Left lung (tissue), 10 donors: Measurements from ENCODE around the gene BID. TPM values are rescaled to one million over a fixed set of nuclear protein-coding genes. Genes with fewer than 3 reads are reported as not detected.

Source experiments
- ATAC-seq: fragments of 200-7000 bp; cut with Tn5 transposase; one replicate; pipeline ENCODE4 v1.9.1; 2020; ENCODE audit warnings: moderate library complexity
- DNase-seq, 4 donors: peaks; one replicate each; pipeline ENCODE4 v3.0.0-alpha.2; 2013 to 2020
- H3K27ac ChIP-seq, 2 donors: fragments of 200-600 bp; sonication (generic) in 1 of 2; one replicate each; pipeline versions ENCODE4 v1.5.0 to v1.8.0; 2020 to 2021
- H3K27me3 ChIP-seq, 2 donors: fragments of 200-600 bp; sonication (generic) in 1 of 2; one replicate each; pipeline versions ENCODE4 v1.5.0 to v1.8.0; 2020 to 2021
- H3K36me3 ChIP-seq, 2 donors: fragments of 200-600 bp; sonication (generic) in 1 of 2; one replicate each; pipeline versions ENCODE4 v1.5.0 to v1.8.0; 2020 to 2021
- H3K4me1 ChIP-seq, 2 donors: fragments of 200-600 bp; one replicate each; pipeline ENCODE4 v1.8.0; 2021
- H3K4me3 ChIP-seq, 2 donors: fragments of 200-600 bp; sonication (generic) in 1 of 2; one replicate each; pipeline versions ENCODE4 v1.5.0 to v1.8.0; 2020 to 2021; ENCODE audit warnings: mild to moderate bottlenecking in 1 of 2
- H3K9me3 ChIP-seq, 2 donors: fragments of 200-600 bp; sonication (generic) in 1 of 2; one replicate each; pipeline versions ENCODE4 v1.5.0 to v1.8.0; 2020 to 2021
- CTCF ChIP-seq, 2 donors: fragments of 200-600 bp; sonication (generic) in 1 of 2; IDR thresholded peaks; one replicate each; pipeline versions ENCODE4 v1.5.0 to v1.8.0; 2021; ENCODE audit warnings: antibody characterized with exemption in 2 of 2
- intact Hi-C, 2 donors: fragments of 100-400 bp; cut with DNase I; formaldehyde crosslinking; loops; one replicate each; pipeline versions ENCODE4 v1.11.2 to v1.14.2; 2022
- polyA plus RNA-seq, 6 donors: library from polyadenylated mRNA; unstranded; fragments of 120-200 nt; gene quantifications; one replicate each; pipeline ENCODE4 v1.2.1, GENCODE V29; 2013; ENCODE audit not compliant: insufficient read length in 6 of 6
- total RNA-seq, 2 donors: library from RNA; stranded (reverse); fragmentation: NEBNext Ultra II Directional; extraction: Animal tissue kit (Norgen Biotek cat#: 25700); gene quantifications; one replicate each; pipeline ENCODE4 v1.2.1, GENCODE V29; 2021
- donor health status: DM: no; HTN: yes; CAD: no.
- donor health status: DM: no; HTN: no; CAD: no.

Gene BID
- total and polyA plus RNA-seq, 8 donors: 18.1 to 33.5 (median 21.0) TPM

- no peaks in the 10 kb centered on the region for H3K9me3 ChIP-seq
- no peak for DNase-seq
- intact Hi-C loops: loop anchor here in 1 of 2 donors (10.0 kb wide), 1 partner anchor 135 kb away; no protein-coding TSS in a partner anchor
- H3K4me3 ChIP-seq: no peak overlapping the region
- H3K27me3 ChIP-seq: no peaks in the 10 kb centered on the region
- no peaks in the 10 kb centered on the region for H3K36me3 ChIP-seq
- H3K27ac ChIP-seq: no peak overlapping the region
- H3K4me1 ChIP-seq: peaks cover 10 to 78% of the 10 kb centered on the region in 2 donors
- ATAC-seq: no peak
- TF ChIP-seq CTCF (IDR thresholded peaks at IDR 0.05): no peak
Observed at GRCh38 chr22:17779286-17780115, 5.2 kb upstream of the BID start.

GRCh38 chr22:17778412-17778976 lies 4.2 kb upstream of the BID start:
- intact Hi-C loops: loop anchor here in 1 of 2 donors (10.0 kb wide), 1 partner anchor 134 kb away; no protein-coding TSS in a partner anchor
- ATAC-seq (no peak), DNase-seq (no peak)
- no peaks in the 10 kb centered on the region for H3K36me3 ChIP-seq
- H3K4me3 ChIP-seq: peak overlapping the region in 1 of 2 donors; percentile 44
- H3K4me1 ChIP-seq: peaks cover 11 to 83% of the 10 kb centered on the region in 2 donors
- peak overlapping the region in 1 of 2 donors; percentile 97 for H3K27ac ChIP-seq
- H3K27me3 ChIP-seq: no peaks in the 10 kb centered on the region
- no peaks in the 10 kb centered on the region for H3K9me3 ChIP-seq
- TF ChIP-seq CTCF (IDR thresholded peaks at IDR 0.05): no peak

GRCh38 chr22:17777717-17778044 lies 3.4 kb upstream of the BID start:
- peaks cover 17 to 87% of the 10 kb centered on the region in 2 donors for H3K4me1 ChIP-seq
- no peaks in the 10 kb centered on the region for H3K9me3 ChIP-seq
- no peak for ATAC-seq
- intact Hi-C loops: loop anchor here in 1 of 2 donors (10.0 kb wide), 1 partner anchor 133 kb away; no protein-coding TSS in a partner anchor
- H3K27me3 ChIP-seq: no peaks in the 10 kb centered on the region
- peak overlapping the region; percentile 81 to 97 for H3K27ac ChIP-seq
- DNase-seq: no peak
- peak overlapping the region in 1 of 2 donors; percentile 44 for H3K4me3 ChIP-seq
- no peak for TF ChIP-seq CTCF (IDR thresholded peaks at IDR 0.05)
- H3K36me3 ChIP-seq: no peaks in the 10 kb centered on the region

- peak overlapping the region in 1 of 2 donors; percentile 44 for H3K4me3 ChIP-seq
- DNase-seq (peak in 1 of 4 donors; percentile 75), ATAC-seq (no peak)
- H3K4me1 ChIP-seq: peaks cover 17 to 88% of the 10 kb centered on the region in 2 donors
- no peaks in the 10 kb centered on the region for H3K36me3 ChIP-seq
- H3K27ac ChIP-seq: peak overlapping the region; percentile 81 to 97
- intact Hi-C loops: loop anchor here in 1 of 2 donors (10.0 kb wide), 1 partner anchor 132 kb away; no protein-coding TSS in a partner anchor
- TF ChIP-seq CTCF (IDR thresholded peaks at IDR 0.05): no peak
- no peaks in the 10 kb centered on the region for H3K9me3 ChIP-seq
- no peaks in the 10 kb centered on the region for H3K27me3 ChIP-seq
Observed at GRCh38 chr22:17777005-17777716, 2.9 kb upstream of the BID start.
